ENCODE data around the gene GIGYF2. TPM values are rescaled to one million over a fixed set of nuclear protein-coding genes. Genes with fewer than 3 reads are reported as not detected.

Gene GIGYF2
- polyA plus RNA-seq, 1 of the 3 experiments (the other 2 are of a cell fraction), result 12.8 TPM

DNA sequence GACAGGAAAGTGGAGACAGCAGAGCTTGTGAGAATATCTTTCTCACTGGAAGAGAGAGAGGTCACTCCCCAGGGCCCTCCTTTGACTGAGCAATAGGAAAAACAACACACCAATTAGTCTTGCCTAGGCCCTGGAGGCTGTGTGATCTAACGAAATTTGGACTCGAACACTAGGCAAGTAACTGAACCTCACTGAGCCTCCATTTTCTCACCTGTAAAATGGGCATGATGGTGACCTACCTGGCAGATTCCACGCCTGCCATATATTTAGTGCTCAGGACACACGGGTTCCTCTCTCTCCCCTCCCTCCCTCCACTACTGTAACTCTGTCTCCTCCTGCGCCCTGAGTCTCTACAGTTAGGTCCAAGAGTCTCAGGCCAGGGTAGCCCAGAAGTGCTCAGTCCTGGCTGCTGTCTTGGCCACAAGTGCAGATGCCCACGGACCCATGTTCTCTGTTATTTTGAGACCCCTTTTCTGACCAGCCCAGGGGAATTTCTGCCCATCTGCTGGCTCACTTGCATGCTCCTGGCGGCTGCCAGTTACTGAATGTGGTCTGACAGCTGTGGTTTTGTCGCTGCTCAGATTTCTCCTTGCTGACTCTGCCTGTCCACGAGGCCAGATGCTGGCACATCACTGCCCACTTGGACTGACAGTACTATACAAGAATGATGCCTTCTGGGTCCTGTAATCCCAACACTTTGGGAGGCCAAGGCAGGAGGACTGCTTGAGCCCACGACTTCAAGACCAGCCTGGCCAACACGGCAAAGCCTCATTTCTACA lies 9.6 kb upstream of the GIGYF2 start (continued):
- TF ChIP-seq USF2 (IDR thresholded peaks at IDR 0.05; ENCODE audit: borderline replicate concordance, low read depth, low read length) (no peak), TCF12 (IDR thresholded peaks at IDR 0.05) (no peak), TEAD4 (IDR thresholded peaks at IDR 0.05; ENCODE audit: borderline replicate concordance, insufficient read depth) (no peak), SMC3 (IDR thresholded peaks at IDR 0.05; ENCODE audit: low read depth, low read length) (no peak), POLR2AphosphoS5 (IDR thresholded peaks at IDR 0.05; ENCODE audit: low read depth, low read length) (no peak), FOXJ3 (CRISPR knock-in tag; IDR thresholded peaks at IDR 0.05) (no peak)
- TF ChIP-seq, protein P1, sequence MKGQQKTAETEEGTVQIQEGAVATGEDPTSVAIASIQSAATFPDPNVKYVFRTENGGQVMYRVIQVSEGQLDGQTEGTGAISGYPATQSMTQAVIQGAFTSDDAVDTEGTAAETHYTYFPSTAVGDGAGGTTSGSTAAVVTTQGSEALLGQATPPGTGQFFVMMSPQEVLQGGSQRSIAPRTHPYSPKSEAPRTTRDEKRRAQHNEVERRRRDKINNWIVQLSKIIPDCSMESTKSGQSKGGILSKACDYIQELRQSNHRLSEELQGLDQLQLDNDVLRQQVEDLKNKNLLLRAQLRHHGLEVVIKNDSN (IDR thresholded peaks at IDR 0.05; ENCODE audit: borderline replicate concordance, low read depth), result no peak

- CTCF ChIA-PET, result no interaction called here
Measured at GRCh38 chr2:232688201-232688600, 8.9 kb upstream of the GIGYF2 start.

More at GRCh38 chr2:232688201-232688600, 8.9 kb upstream of the GIGYF2 start:
- TF ChIP-seq FOSL2 (IDR thresholded peaks at IDR 0.05; ENCODE audit: borderline replicate concordance, low read depth) (no peak), NRF1 (IDR thresholded peaks at IDR 0.05; ENCODE audit: low read depth, low read length) (no peak), USF2 (IDR thresholded peaks at IDR 0.05; ENCODE audit: borderline replicate concordance, low read depth, low read length) (no peak)
- TF ChIP-seq, protein P1 (IDR thresholded peaks at IDR 0.05; ENCODE audit: borderline replicate concordance, low read depth), result no peak
- H3K9me2 ChIP-seq, result no peaks in the 10 kb centered on the region
- peaks cover 0 to 3% of the 10 kb centered on the region in 2 experiments; a peak in 1 of 4 replicates for H3K4me1 ChIP-seq (ENCODE audit: control insufficient read depth in 1 of 2, insufficient read depth in 2 of 2, low read depth in 1 of 2, low read length in 1 of 2)
- no peaks in the 10 kb centered on the region for H4K20me1 ChIP-seq (ENCODE audit: insufficient read depth)
- H3K27me3 ChIP-seq (ENCODE audit: insufficient read depth), result no peaks in the 10 kb centered on the region; the same call in 1 of the 2 replicates
- H3K9ac ChIP-seq, result no peak overlapping the region
- no peaks in the 10 kb centered on the region for H3K79me2 ChIP-seq (ENCODE audit: insufficient read depth)
- no peak overlapping the region for H2AFZ ChIP-seq (ENCODE audit: low read depth)
- H3K36me3 ChIP-seq (replicated peaks in 1 of 2; ENCODE audit: control insufficient read depth in 1 of 2, insufficient read depth in 2 of 2, low read length in 1 of 2), result no peaks in the 10 kb centered on the region
- no peak overlapping the region for H3K4me3 ChIP-seq (ENCODE audit: low read depth in 2 of 2, low read length in 1 of 2)
- H3K4me2 ChIP-seq, result no peak overlapping the region
- POLR2A ChIA-PET, result no interaction called here
- H3F3A ChIP-seq (replicated peaks; ENCODE audit: insufficient read depth), result no peaks in the 10 kb centered on the region
- DNase-seq, result no peak
- no peaks in the 10 kb centered on the region for H3K9me3 ChIP-seq
- H3K27ac ChIP-seq (ENCODE audit: low read depth in 2 of 2, low read length in 1 of 2), result no peak overlapping the region
- 86% methylated on average over 7 of the region's 7 CpGs for WGBS (ENCODE audit: low lambda C conversion rate)
